IMR-90 (cell line): Measurements from ENCODE around the gene UGT1A1. TPM values are rescaled to one million over a fixed set of nuclear protein-coding genes. Genes with fewer than 3 reads are reported as not detected.

Experiments used
- ATAC-seq: fragments of 200-7000 bp; cut with Tn5 transposase; 2 replicates; pipeline ENCODE4 v1.9.1; 2020; ENCODE audit warnings: low read depth, mild to moderate bottlenecking, moderate library complexity
- BruUV-seq: library from RNA; stranded (reverse); fragments of 400-500 nt; replicated peaks from 2 replicates; lab custom pipeline; 2021; lab: Mats Ljungman, UMichigan
- CTCF ChIA-PET: fragments of 300-600 bp; formaldehyde crosslinking; extraction: SDS; loops from one replicate; lab custom pipeline; 2021; ENCODE audit warnings: antibody characterized with exemption; lab: Yijun Ruan, JAX
- POLR2A ChIA-PET: fragments of 300-600 bp; sonication (Branson Sonifier 250); formaldehyde crosslinking; loops from one replicate; lab custom pipeline; 2022; ENCODE audit warnings: antibody characterized with exemption; ENCODE audit not compliant: unreplicated experiment; lab: Charles Lee
- DNase-seq: peaks from one replicate; pipeline ENCODE4 v3.0.0; 2013
- H2AFZ ChIP-seq: replicated peaks from 2 replicates; pipeline ENCODE3; 2013; ENCODE audit warnings: low read length, mild to moderate bottlenecking; ENCODE audit not compliant: poor library complexity
- H2AK5ac ChIP-seq: 2 replicates; pipeline ENCODE4 v1.6.1; 2013; ENCODE audit warnings: low read depth, low read length, inconsistent platforms
- H2AK9ac ChIP-seq: replicated peaks from 2 replicates; pipeline ENCODE3; 2013; ENCODE audit warnings: mild to moderate bottlenecking, low read depth, low read length, moderate library complexity; ENCODE audit not compliant: poor library complexity
- H2BK120ac ChIP-seq: 2 replicates; pipeline ENCODE4 v1.6.1; 2013; ENCODE audit warnings: low read depth, low read length, inconsistent platforms
- H2BK15ac ChIP-seq: 3 replicates; pipeline ENCODE4 v1.6.1; 2013; ENCODE audit warnings: low read depth, low read length, inconsistent platforms
- H2BK20ac ChIP-seq: 2 replicates; pipeline ENCODE4 v1.6.1; 2013; ENCODE audit warnings: low read depth, mild to moderate bottlenecking, inconsistent platforms, low read length, moderate library complexity
- H2BK5ac ChIP-seq: 2 replicates; pipeline ENCODE4 v1.6.1; 2013; ENCODE audit warnings: mild to moderate bottlenecking, low read depth, low read length, inconsistent platforms; ENCODE audit not compliant: poor library complexity, severe bottlenecking
- H3K14ac ChIP-seq: replicated peaks from 2 replicates; pipeline ENCODE4 v1.6.1; 2013; ENCODE audit warnings: low read depth, low read length, inconsistent platforms
- H3K18ac ChIP-seq: 2 replicates; pipeline ENCODE4 v1.6.1; 2013; ENCODE audit warnings: low read depth, low read length, control low read depth
- H3K23ac ChIP-seq: 2 replicates; pipeline ENCODE4 v1.6.1; 2013; ENCODE audit warnings: low read depth, low read length, inconsistent platforms
- H3K27ac ChIP-seq: 2 replicates; pipeline ENCODE4 v1.5.1; 2013; ENCODE audit warnings: mild to moderate bottlenecking, control low read depth, low read length; ENCODE audit not compliant: insufficient read depth
- H3K27me3 ChIP-seq: 2 replicates; pipeline ENCODE4 v1.6.1; 2013; ENCODE audit warnings: low read length; ENCODE audit not compliant: control insufficient read depth, insufficient read depth
- H3K36me3 ChIP-seq: 2 replicates; pipeline ENCODE4 v1.6.1; 2013; ENCODE audit warnings: low read length, mixed read lengths; ENCODE audit not compliant: control insufficient read depth, insufficient read depth
- H3K4ac ChIP-seq: 2 replicates; pipeline ENCODE4 v1.6.1; 2013; ENCODE audit warnings: low read depth, low read length, inconsistent platforms
- H3K4me1 ChIP-seq: 2 replicates; pipeline ENCODE4 v1.6.1; 2013; ENCODE audit warnings: low read length, mixed read lengths; ENCODE audit not compliant: control insufficient read depth, insufficient read depth
- H3K4me2 ChIP-seq: 2 replicates; pipeline ENCODE4 v1.6.1; 2013; ENCODE audit warnings: low read depth, mild to moderate bottlenecking, control low read depth, low read length, moderate library complexity
- H3K4me3 ChIP-seq: 2 replicates; pipeline ENCODE4 v1.5.1; 2013; ENCODE audit warnings: low read depth, mild to moderate bottlenecking, control low read depth, low read length, moderate library complexity; ENCODE audit not compliant: insufficient read depth
- H3K56ac ChIP-seq: 2 replicates; pipeline ENCODE4 v1.6.1; 2013; ENCODE audit warnings: low read length, inconsistent platforms; ENCODE audit not compliant: insufficient read depth; ENCODE audit errors: extremely low read depth
- H3K79me1 ChIP-seq, 2 experiments: 2 replicates each; pipeline ENCODE4 v1.6.1; 2013; ENCODE audit warnings: low read length in 2 of 2, inconsistent platforms in 1 of 2, low read depth in 1 of 2
- H3K9ac ChIP-seq: 2 replicates; pipeline ENCODE4 v1.6.1; 2013; ENCODE audit warnings: low read depth, low read length, control low read depth
- H3K9me1 ChIP-seq: 2 replicates; pipeline ENCODE4 v1.6.1; 2013; ENCODE audit warnings: low read length, inconsistent platforms; ENCODE audit not compliant: insufficient read depth
- H3K9me3 ChIP-seq: 2 replicates; pipeline ENCODE4 v1.6.1; 2013; ENCODE audit warnings: low read length; ENCODE audit not compliant: control insufficient read depth, insufficient read depth
- H4K20me1 ChIP-seq: 2 replicates; pipeline ENCODE4 v1.6.1; 2013; ENCODE audit warnings: low read length, inconsistent platforms; ENCODE audit not compliant: insufficient read depth
- H4K5ac ChIP-seq: 2 replicates; pipeline ENCODE4 v1.6.1; 2013; ENCODE audit warnings: mild to moderate bottlenecking, low read depth, low read length, control low read depth
- H4K8ac ChIP-seq, 2 experiments: 2 replicates each; pipeline ENCODE4 v1.6.1; 2013; ENCODE audit warnings: low read depth in 2 of 2, low read length in 2 of 2, control low read depth in 1 of 2, inconsistent platforms in 1 of 2
- H4K91ac ChIP-seq: 2 replicates; pipeline ENCODE4 v1.6.1; 2013; ENCODE audit warnings: low read depth, low read length, inconsistent platforms; ENCODE audit not compliant: insufficient read depth
- BHLHE40 ChIP-seq: fragments of 150-350 bp; IDR thresholded peaks from 2 replicates; pipeline ENCODE4 v1.6.1; 2016; ENCODE audit warnings: mild to moderate bottlenecking, low read depth, low read length
- CEBPB ChIP-seq: IDR thresholded peaks from 2 replicates; pipeline ENCODE4 v1.6.1; 2012; ENCODE audit warnings: low read depth, low read length, improper control_type of control experiment
- CHD1 ChIP-seq: IDR thresholded peaks from 2 replicates; pipeline ENCODE4 v1.6.1; 2012; ENCODE audit warnings: low read depth, low read length, improper control_type of control experiment
- CTCF ChIP-seq: conservative IDR thresholded peaks from 2 replicates; pipeline ENCODE4 v1.5.1; 2012; ENCODE audit warnings: mild to moderate bottlenecking, low read depth, low read length, improper control_type of control experiment
- MAFK ChIP-seq: IDR thresholded peaks from 2 replicates; pipeline ENCODE4 v1.6.1; 2012; ENCODE audit warnings: low read depth, low read length, improper control_type of control experiment
- NFE2L2 ChIP-seq: fragments of 150-350 bp; IDR thresholded peaks from 2 replicates; pipeline ENCODE4 v1.6.1; 2016; ENCODE audit warnings: low read depth, mild to moderate bottlenecking, low read length
- RAD21 ChIP-seq: IDR thresholded peaks from 2 replicates; pipeline ENCODE4 v1.6.1; 2012; ENCODE audit warnings: low read length, improper control_type of control experiment
- SMC3 ChIP-seq: fragments of 150-350 bp; IDR thresholded peaks from 2 replicates; pipeline ENCODE4 v1.6.1; 2016; ENCODE audit warnings: low read depth, mild to moderate bottlenecking, antibody characterized with exemption, low read length, moderate library complexity
- WGBS, 2 experiments: methylation state at CpG; one replicate each; pipeline versions ENCODE4 v1.1.5 to v1.1.7; 2013; ENCODE audit warnings: missing lambda C conversion rate in 2 of 2; ENCODE audit not compliant: insufficient read length in 1 of 2; ENCODE audit errors: extremely low coverage in 2 of 2; 5-methylcytosine and 5-hydroxymethylcytosine counted together
- dilution Hi-C: fragments of 300-500 bp; cut with HindIII; formaldehyde crosslinking; loops from one replicate; pipeline ENCODE4 v1.14.3; 2018; ENCODE audit warnings: low sequenced_read_pairs; ENCODE audit not compliant: unreplicated experiment
- in situ Hi-C: fragments of 300-500 bp; cut with MboI; formaldehyde crosslinking; loops from 3 replicates; pipeline ENCODE4 v1.14.3; 2019; ENCODE audit warnings: low sequenced_read_pairs, inconsistent platforms, mixed read lengths
- intact Hi-C: fragments of 100-400 bp; cut with micrococcal nuclease; formaldehyde crosslinking; loops from 2 replicates; pipeline ENCODE4 v1.10.0; 2022
- polyA plus RNA-seq, 3 experiments: library from polyadenylated mRNA; depleted of rRNA; stranded (reverse); fragments of >200 nt; gene quantifications; 2 replicates each; pipeline ENCODE4 v1.2.3, GENCODE V29; 2012; ENCODE audit warnings: low replicate concordance in 1 of 3
- total RNA-seq: library from RNA; depleted of rRNA; stranded (reverse); fragments of >200 nt; gene quantifications from 2 replicates; pipeline ENCODE4 v1.2.3, GENCODE V29; 2012
- TF ChIP-seq, protein P1 (sequence below): fragments of 150-350 bp; IDR thresholded peaks from 2 replicates; pipeline ENCODE4 v1.6.1; 2017; ENCODE audit warnings: mild to moderate bottlenecking, antibody characterized with exemption, low read length, low read depth

UGT1A1 gene
- total and polyA plus RNA-seq, 2 of the 4 experiments (the other 2 are of a cell fraction): not detected

GRCh38 chr2:233761040-233761769, 1.1 kb downstream of the UGT1A1 start:
- Histone ChIP-seq H3K27ac (no peak overlapping the region), H4K20me1 (no peaks in the 10 kb centered on the region), H4K91ac (peak overlapping the region; percentile 30), H2BK120ac (peak overlapping the region; percentile 65), H2AK5ac (no peak overlapping the region), H3K9me1 (0 out of 2 replicates have a peak, but pooled peaks cover 5% of the 10 kb centered on the region), H3K27me3 (no peaks in the 10 kb centered on the region), H3K18ac (peak overlapping the region; percentile 19; the same call in 1 of the 2 replicates), H3K9me3 (no peaks in the 10 kb centered on the region), H2BK15ac (no peak overlapping the region), H2AK9ac (no peak overlapping the region), H2BK20ac (peak overlapping the region; percentile 68; the same call in 1 of the 2 replicates), H2BK5ac (no peak overlapping the region), H2AFZ (no peak overlapping the region), H3K23ac (no peak overlapping the region), H4K5ac (no peak overlapping the region), H3K56ac (no peak overlapping the region), H3K36me3 (no peaks in the 10 kb centered on the region), H3K4me3 (no peak overlapping the region), H3K14ac (peak overlapping the region; percentile 57; the same call in 1 of the 2 replicates), H3K4ac (no peak overlapping the region), H4K8ac (0 out of 4 replicates have a peak overlapping the region, but pooled peaks of 1 of the 2 experiments have one; percentile 8), H3K4me1 (peaks cover 16% of the 10 kb centered on the region), H3K9ac (no peak overlapping the region), H3K79me1 (no peaks in the 10 kb centered on the region), H3K4me2 (peak overlapping the region; percentile 5; the same call in 1 of the 2 replicates)
- POLR2A ChIA-PET: no interaction called here
- no TSS peak for BruUV-seq
- dilution Hi-C loops (no loop called here), intact Hi-C loops (no loop called here), in situ Hi-C loops (no loop called here)
- TF ChIP-seq CEBPB (peak; percentile 22; the same call in 1 of the 2 replicates), CHD1 (no peak), BHLHE40 (no peak), SMC3 (no peak), NFE2L2 (no peak), RAD21 (no peak), MAFK (peak; percentile 91), CTCF (no peak)
- TF ChIP-seq, protein P1, sequence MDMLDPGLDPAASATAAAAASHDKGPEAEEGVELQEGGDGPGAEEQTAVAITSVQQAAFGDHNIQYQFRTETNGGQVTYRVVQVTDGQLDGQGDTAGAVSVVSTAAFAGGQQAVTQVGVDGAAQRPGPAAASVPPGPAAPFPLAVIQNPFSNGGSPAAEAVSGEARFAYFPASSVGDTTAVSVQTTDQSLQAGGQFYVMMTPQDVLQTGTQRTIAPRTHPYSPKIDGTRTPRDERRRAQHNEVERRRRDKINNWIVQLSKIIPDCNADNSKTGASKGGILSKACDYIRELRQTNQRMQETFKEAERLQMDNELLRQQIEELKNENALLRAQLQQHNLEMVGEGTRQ: no peak
- peak; percentile 42; the same call in 1 of the 2 replicates for ATAC-seq
- peak; percentile 75 for DNase-seq
- WGBS, 2 experiments: 50% methylated on average over 1 of the region's 4 CpGs; no CpG with 5 or more reads in 1 of the 2 experiments
- CTCF ChIA-PET: interaction anchor here (0.6 to 0.7 kb wide), 3 partner anchors 26 to 1068 kb away, joined by 3 to 7 read pairs (median 5); no protein-coding TSS in a partner anchor
